ENCODE results near the gene POLRMT.
"Not testable (repeated sequence)": the region's sequence is repeated elsewhere in the genome, so short reads cannot be mapped to it uniquely, and the experiment has no call there.

Gene POLRMT

GRCh38 chr19:590396-590745, 43.0 kb downstream of the POLRMT start:
- no peak for DNase-seq

- no peak for DNase-seq
Measured at GRCh38 chr19:589693-590395, 43.5 kb downstream of the POLRMT start, which contains the start of gene HCN2. HCN2 (plus strand) TSS chr19:589881; CDS start chr19:589946, 65 bp downstream.

- no peak for DNase-seq
Measured at GRCh38 chr19:588741-589692, 44.3 kb downstream of the POLRMT start.

- DNase-seq, result peak; percentile 83
Measured at GRCh38 chr19:588093-588740, 45.1 kb downstream of the POLRMT start.

GRCh38 chr19:585551-586110, 47.7 kb downstream of the POLRMT start:
- DNase-seq, result no peak

- DNase-seq, result not testable (repeated sequence)
Measured at GRCh38 chr19:585146-585545, 48.2 kb downstream of the POLRMT start.

GRCh38 chr19:584240-585001, 48.9 kb downstream of the POLRMT start:
- DNase-seq, result no peak

GRCh38 chr19:583968-584239, 49.4 kb downstream of the POLRMT start:
- DNase-seq, result no peak

GRCh38 chr19:583198-583967, 50.0 kb downstream of the POLRMT start:
- DNase-seq, result no peak

- DNase-seq, result no peak
Measured at GRCh38 chr19:582497-583197, 50.7 kb downstream of the POLRMT start.

GRCh38 chr19:581399-582111, 51.8 kb downstream of the POLRMT start:
- DNase-seq, result no peak

GRCh38 chr19:580274-580835, 53.0 kb downstream of the POLRMT start:
- no peak for DNase-seq

GRCh38 chr19:579842-580155, 53.5 kb downstream of the POLRMT start:
- no peak for DNase-seq

- no peak for DNase-seq
Measured at GRCh38 chr19:579111-579841, 54.1 kb downstream of the POLRMT start.

GRCh38 chr19:577439-578392, 55.6 kb downstream of the POLRMT start:
- DNase-seq, result no peak

- no peak for DNase-seq
Measured at GRCh38 chr19:576768-577438, 56.4 kb downstream of the POLRMT start.

Data from NCI-H2107 (cell line).